ENCODE measurements around the gene CTSC. TPM values are rescaled to one million over a fixed set of nuclear protein-coding genes. Genes with fewer than 3 reads are reported as not detected.
"Not testable (repeated sequence)": the region's sequence is repeated elsewhere in the genome, so short reads cannot be mapped to it uniquely, and the experiment has no call there.

Gene CTSC
- total RNA-seq, 1 donor from 2014 or later = 46.0 TPM

- no peak for DNase-seq (ENCODE audit: low read depth in 2 of 2)
Observed at GRCh38 chr11:88353386-88353785, 15.8 kb upstream of the CTSC start.

DNA sequence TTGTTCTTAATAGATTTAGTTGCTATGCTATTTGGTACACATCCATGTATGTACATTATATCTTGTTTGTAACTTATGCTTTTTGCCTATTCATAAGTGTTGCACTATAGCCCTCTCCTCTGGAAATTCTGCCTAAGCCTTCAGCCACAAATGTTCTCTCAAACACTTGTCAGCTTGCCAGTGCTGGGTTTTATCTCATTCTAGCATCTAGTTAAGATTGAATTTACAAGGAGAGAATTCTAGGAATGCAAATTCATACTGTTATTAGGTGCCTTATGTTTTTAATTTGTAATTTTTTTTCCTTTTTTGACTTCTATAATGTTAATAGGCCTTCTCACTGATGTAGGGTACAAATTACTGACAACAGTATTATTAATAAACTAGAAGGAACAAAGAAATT lies 14.6 kb upstream of the CTSC start:
- peak in 1 of 2 donors; percentile 15 for DNase-seq (ENCODE audit: low read depth in 2 of 2)

DNA sequence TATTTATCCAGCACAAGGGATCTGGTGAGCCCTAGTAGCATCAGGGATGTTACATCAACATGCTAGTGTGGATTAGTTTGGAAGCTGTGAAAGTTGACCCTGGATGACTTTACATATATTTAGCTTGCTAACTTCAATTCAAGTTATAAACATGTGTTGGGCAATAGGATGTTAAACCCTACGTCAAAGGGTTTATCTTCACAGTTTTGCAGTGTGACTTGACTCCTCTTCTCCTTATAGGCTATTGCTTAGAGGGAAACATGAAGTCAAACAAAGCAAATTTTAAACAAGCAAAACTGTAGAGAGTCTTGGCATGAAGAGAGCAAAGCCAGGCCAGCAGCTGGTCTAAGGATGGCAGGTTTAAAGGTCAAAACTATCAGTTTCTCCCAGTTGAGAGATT lies 11.3 kb upstream of the CTSC start:
- no peak for DNase-seq (ENCODE audit: low read depth in 2 of 2)

DNA sequence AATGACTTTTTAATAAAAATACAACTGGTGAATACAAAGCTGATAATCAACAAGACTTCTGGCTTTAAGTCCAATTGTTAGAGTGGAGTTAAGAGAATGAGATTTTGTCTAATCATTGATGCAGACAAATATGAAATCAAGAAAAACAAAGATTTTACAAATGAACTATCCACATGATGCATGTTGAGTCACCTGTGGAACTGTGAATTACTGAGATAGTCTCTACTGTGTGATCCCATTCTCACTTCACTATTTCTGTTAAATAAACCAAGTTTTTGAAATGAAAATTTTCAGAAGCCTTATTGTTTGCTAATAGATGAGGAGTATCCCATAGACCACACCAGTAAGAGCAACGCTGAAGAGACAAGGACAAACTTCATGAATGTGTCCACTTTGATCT lies 8.4 kb upstream of the CTSC start:
- no peak for DNase-seq (ENCODE audit: low read depth in 2 of 2)

DNA sequence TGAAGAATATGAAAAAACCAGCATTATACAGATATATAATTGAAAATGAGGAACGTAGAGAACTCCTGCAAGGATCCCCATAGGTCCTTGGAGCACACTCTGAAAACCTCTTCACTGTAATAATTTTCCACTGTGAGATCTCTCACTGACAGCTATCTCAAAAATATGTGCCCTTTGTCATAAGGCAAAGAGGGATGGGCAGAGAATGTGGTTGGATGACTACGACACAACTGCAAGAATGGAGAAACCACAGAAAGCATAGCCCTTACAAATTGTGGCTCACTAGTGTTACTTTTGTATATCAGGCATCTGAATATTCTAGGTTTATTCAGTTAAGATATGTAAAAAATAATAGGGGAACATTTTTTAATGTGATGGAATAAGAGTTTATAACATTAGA lies 7.9 kb upstream of the CTSC start:
- no peak for DNase-seq (ENCODE audit: low read depth in 2 of 2)

DNA sequence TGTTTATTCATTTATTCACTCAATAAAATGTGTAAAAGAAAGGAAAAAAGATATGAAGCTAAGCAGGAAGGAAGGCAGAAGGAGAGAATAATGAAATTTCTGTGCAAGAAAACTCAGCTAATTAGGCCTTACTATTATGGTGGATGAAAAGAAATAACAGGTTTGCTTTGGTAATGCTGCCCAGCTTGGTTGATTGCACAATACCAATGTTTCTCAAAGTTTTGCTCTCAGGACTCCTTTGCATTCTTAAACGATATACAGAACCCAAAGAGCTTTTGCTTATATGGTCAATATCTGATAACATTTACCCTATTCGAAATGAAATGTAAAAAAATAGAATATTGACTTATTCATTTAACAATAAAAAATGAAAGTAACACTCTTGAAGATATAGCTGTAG lies 7.3 kb upstream of the CTSC start:
- no peak for DNase-seq (ENCODE audit: low read depth in 2 of 2)

DNA sequence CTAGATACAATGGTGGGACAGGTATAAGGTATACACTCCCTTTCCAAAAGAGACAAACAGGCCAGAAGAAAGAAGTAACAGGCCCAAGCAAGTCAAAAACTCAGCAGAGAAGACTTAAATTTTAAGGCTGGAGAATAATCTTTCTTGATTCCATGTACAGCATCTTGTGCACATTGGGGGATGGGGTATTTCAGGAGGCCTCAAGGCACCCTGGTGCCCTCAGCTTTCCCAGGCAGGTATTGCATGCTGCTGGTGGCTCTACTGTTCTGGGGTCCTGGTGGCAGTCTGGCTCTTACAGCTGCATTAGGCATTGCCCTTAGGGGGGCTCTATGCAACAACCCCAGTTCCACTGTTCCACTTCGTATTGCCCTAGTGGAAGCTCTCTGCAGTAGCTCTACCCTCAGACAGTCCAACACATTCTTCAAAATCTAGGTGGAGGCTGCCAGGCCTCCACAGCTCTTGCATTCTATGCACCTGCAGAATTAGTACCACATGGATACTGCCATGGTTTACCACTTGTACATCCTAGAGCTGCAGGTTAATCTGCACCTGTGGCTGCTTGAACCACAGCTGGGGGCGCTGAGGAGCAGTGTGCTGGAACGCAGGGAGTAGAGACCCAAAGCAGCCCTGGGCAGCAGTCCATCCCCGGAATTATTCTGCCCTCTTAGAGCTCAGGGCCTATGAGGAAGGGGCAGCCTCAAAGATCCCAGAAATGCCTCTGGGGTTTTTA lies 4.2 kb upstream of the CTSC start:
- DNase-seq (ENCODE audit: low read depth in 2 of 2) = no peak

DNA sequence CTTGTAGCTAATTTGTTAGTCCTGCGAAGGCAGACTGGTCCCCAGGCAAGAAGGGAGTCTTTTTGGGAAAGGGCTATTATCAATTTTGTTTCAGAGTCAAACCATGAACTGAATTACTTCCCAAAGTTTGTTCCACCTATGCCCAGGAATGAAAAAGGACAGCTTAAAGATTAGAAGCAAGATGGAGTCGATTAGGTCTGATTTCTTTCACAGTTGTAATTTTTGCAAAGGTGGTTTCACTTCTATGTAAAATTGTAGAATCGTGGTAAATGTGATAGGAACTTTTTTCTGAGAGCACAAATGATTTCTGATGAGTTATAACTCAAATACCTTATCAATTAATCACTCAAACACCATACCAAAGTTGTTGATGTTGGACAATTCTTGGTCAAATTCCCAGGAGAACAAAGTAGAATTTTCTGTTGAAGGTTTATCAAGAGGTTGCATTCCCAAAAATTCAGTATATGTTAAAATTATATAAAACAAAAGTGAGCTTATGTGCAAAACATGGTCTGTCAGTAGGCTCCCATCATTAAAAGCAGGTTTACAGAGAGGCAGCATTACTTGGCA lies 2.9 kb upstream of the CTSC start:
- DNase-seq (ENCODE audit: low read depth in 2 of 2) = no peak

DNA sequence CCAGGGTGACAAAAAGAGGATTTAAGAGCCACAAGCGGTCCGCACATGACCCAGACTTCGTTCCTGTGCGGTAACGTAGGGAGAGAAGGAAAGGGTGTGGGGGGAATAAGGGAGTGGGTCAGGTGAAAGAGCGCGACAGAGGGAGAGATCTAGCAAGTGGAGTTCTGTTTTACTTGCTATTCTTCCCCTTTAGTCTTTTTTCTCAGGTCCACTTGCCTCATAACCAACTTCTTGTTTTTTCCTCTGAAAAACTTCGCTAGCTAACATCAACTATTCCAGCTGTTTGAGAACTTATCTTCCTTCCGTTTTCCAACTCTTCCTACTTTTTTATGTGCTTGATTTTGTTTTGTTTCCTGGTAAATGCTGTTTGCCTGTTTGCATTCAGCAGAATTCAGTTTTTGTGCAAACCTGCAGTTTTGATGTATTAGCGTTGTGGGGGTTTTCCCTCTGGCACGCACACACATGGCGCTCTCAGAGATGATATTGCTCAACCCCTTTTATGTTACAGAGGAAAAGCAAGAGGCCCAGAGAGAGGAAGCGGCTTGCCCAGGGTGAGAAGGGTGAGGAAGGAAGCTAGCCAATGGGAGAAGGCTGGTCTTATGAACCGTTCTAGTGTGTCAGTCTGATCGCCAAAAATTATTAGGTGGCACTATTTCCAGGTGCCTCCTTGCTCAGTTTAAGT lies 592 bp upstream of the CTSC start:
- peak; percentile 33 to 71 for DNase-seq (ENCODE audit: low read depth in 2 of 2)

GRCh38 chr11:88335284-88335683 lies 2.3 kb downstream of the CTSC start:
- no peak for DNase-seq (ENCODE audit: low read depth in 2 of 2)

GRCh38 chr11:88333862-88334261 lies 3.7 kb downstream of the CTSC start:
- DNase-seq (ENCODE audit: low read depth in 2 of 2) = no peak

GRCh38 chr11:88332851-88333250 lies 4.7 kb downstream of the CTSC start:
- DNase-seq (ENCODE audit: low read depth in 2 of 2) = no peak

DNA sequence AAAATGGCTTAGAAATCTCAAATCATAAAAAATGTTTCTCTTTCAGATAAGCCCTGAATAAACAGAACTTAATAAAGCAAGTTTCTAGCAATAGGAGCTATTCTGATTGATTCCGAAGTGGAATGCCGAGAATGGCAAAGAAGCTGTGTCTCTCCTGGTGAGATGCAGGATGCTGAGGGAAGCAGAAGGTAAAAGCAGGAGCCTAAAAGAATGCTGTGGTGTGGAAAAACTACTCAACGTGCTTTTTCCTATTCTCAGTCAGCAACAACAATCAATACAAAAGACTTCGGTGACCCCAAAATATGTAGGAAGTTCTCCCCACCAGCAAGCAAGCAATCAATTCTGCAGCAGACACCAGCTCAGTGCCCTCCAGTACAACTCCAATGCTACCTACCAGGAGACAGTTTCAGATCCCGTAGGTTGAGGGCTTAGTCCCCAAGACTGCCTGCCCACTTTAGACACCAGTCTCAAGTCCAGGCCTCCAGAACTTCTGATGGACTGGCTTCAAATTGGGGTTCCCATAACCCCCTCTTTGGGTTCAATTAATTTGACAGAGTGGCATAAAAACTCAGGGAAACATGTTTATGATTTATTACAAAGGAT lies 6.6 kb downstream of the CTSC start:
- DNase-seq (ENCODE audit: low read depth in 2 of 2) = no peak

DNA sequence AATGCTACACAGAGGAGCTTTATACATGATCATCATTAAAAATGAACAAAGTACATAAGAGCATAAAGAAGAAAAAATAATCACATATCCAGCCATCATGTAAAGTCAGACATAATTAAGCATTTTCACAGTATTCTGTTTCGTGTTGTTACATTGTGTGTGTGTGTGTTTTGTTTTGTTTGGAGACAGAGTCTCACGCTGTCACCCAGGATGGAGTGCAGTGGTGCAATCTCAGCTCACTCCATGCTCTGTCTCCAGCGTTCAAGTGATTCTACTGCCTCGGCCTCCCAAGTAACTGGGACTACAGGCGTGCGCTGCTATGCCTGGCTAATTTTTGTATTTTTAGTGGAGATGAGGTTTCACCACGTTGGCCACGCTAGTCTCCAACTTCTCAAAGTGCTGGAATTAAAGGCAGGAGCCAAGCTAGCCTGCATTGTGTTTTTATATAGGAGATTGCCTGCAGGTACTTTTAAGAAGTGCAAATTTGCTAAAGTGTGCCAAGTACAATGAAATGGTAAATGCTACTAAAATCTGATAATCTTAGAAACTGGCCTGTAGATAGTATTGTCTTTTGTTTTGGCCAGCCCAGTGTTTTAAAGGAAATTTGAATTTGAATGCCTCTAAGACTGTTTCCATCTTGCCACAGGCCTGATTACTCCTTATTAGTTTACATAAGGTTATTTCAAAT lies 7.8 kb downstream of the CTSC start:
- DNase-seq (ENCODE audit: low read depth in 2 of 2) = no peak

- no peak for DNase-seq (ENCODE audit: low read depth in 2 of 2)
Observed at GRCh38 chr11:88327462-88328143, 9.9 kb downstream of the CTSC start.

- DNase-seq (ENCODE audit: low read depth in 2 of 2) = no peak
Observed at GRCh38 chr11:88327061-88327460, 10.5 kb downstream of the CTSC start.

DNA sequence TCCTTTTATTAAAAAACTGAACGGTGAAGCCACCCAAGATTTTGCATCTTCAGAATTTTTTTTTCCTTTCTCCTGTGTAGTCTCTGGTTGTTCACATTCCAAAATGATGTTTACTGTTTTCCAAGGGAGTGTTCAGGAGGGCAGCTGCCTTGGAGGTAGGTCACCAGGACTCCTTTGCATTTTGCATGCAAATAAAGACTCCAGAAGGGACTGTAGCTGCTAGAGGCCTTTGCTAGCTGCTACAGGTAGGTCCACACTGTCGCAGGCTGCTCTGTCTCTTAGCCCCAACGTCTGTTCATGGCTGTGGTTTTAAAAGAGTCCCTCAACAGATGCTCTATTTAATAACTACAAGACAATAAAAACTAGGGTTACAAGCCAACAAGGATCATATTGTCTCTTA lies 11.4 kb downstream of the CTSC start:
- no peak for DNase-seq (ENCODE audit: low read depth in 2 of 2)

- peak in 1 of 2 donors; percentile 29 for DNase-seq (ENCODE audit: low read depth in 2 of 2)
Observed at GRCh38 chr11:88324562-88325345, 12.8 kb downstream of the CTSC start.

DNA sequence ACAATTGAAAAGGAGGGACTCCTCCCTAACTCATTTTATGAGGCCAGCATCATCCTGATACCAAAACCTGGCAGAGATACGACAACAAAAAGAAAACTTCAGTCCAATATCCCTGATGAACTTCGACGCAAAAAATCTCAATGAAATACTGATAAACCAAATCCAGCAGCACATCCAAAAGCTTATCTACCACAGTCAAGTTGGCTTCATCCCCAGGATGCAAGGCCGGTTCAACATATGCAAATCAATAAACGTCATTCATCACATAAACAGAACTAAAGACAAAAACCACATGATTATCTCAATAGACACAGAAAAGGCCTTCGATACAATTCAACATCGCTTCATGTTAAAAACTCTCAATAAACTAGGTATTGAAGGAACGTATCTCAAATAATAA lies 14.7 kb downstream of the CTSC start:
- DNase-seq (ENCODE audit: low read depth in 2 of 2) = not testable (repeated sequence)

- DNase-seq (ENCODE audit: low read depth in 2 of 2) = not testable (repeated sequence)
Observed at GRCh38 chr11:88321412-88321811, 16.1 kb downstream of the CTSC start.

DNA sequence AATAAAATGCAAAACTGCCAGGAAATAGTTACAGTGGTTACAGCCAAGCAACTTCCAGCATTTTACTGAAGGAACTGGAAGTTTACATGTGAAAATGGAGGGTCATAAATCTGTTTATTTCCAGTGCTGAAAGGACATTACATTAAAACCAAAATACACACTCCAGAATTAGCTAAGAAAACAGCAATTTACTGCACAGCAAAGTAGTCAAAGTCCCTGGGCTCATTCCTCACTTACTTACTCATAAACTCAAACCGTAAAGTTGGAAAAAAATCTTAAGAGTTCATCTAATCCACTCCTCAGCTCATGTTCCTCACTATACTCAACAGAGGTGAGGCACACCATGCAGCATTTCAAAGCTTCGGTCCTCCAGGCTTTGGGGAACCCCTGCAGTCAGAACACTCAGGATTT lies 17.4 kb downstream of the CTSC start:
- no peak for DNase-seq (ENCODE audit: low read depth in 2 of 2)
